Measurements from ENCODE around the gene DTNB. TPM values are rescaled to one million over a fixed set of nuclear protein-coding genes. Genes with fewer than 3 reads are reported as not detected.

The DTNB gene
- total and polyA plus RNA-seq, 2 donors (not counting 1 experiment from before 2014, with no cell fraction given), result 25.7 to 37.3 TPM

DNA sequence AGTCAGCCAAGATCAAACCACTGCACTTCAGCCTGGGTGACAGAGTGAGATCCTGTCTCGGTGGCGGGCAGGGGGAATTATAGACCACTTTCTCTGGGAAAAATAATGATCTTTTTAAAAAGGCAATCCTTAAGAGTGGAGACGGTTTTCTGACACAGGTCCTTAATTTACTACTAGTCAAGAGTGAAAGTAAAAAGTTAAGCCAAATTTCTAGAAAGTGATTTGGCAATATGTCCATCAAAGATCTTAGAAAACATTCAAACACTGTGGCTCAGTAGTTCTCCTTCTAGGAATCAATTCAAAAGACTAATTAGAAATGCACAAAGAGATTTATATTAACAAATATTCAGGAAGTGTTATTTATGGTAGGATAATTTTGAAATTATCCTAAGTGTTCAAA is 183.2 kb downstream of the DTNB start:
- CTCF ChIA-PET, result no interaction called here

GRCh38 chr2:25489631-25490030 is 183.7 kb downstream of the DTNB start:
- Histone ChIP-seq H3K4me1 (ENCODE audit: control insufficient read depth in 2 of 2, insufficient read depth in 2 of 2, low read length in 2 of 2) (peaks cover under 1 to 3% of the 10 kb centered on the region in 2 donors), H4K20me1 (ENCODE audit: control insufficient read depth, insufficient read depth, low read length, poor library complexity, severe bottlenecking) (no peaks in the 10 kb centered on the region), H3K4me3 (ENCODE audit: control extremely low read depth in 1 of 5, extremely low read depth in 1 of 5, insufficient read depth in 1 of 5, low read depth in 2 of 5, low read length in 4 of 5) (no peak overlapping the region), H2AFZ (ENCODE audit: insufficient read depth, low read depth, low read length, poor library complexity, severe bottlenecking) (no peak overlapping the region), H3K27ac (ENCODE audit: low read length in 2 of 2) (no peak overlapping the region), H3K27me3 (replicated peaks in 1 of 4; ENCODE audit: control extremely low read depth in 1 of 4, control insufficient read depth in 3 of 4, insufficient read depth in 4 of 4, low read length in 3 of 4) (no peaks in the 10 kb centered on the region), H3K4me2 (replicated peaks; ENCODE audit: low read depth, low read length, poor library complexity, severe bottlenecking) (no peak overlapping the region), H3K36me3 (replicated peaks in 1 of 2; ENCODE audit: control extremely low read depth in 1 of 2, control insufficient read depth in 1 of 2, extremely low read depth in 1 of 2, insufficient read depth in 2 of 2, low read length in 1 of 2) (peaks cover 0 to 2% of the 10 kb centered on the region in 2 experiments), H3K79me2 (ENCODE audit: control insufficient read depth, insufficient read depth, low read length) (no peaks in the 10 kb centered on the region), H3K9me3 (ENCODE audit: control extremely low read depth in 1 of 3, control insufficient read depth in 2 of 3, insufficient read depth in 1 of 3, low read length in 2 of 3) (no peaks in the 10 kb centered on the region), H3K9ac (ENCODE audit: low read length) (no peak overlapping the region)
- no peak overlapping the region for H3K4me3 Mint-ChIP-seq
- WGBS (ENCODE audit: insufficient coverage), result no CpG with 5 or more reads among the region's 1 CpG
- ChIA-PET POLR2A (no interaction called here), CTCF (no interaction called here)
- no peak overlapping the region for H3K27ac Mint-ChIP-seq
- intact Hi-C loops (cut with micrococcal nuclease), result no loop called here
- ATAC-seq (ENCODE audit: low read depth), result no peak
- H3K27me3 Mint-ChIP-seq, result no peaks in the 10 kb centered on the region
- H3K9me3 Mint-ChIP-seq (ENCODE audit: insufficient read depth), result no peaks in the 10 kb centered on the region
- DNase-seq, result no peak
- no peak for TF ChIP-seq CTCF (IDR thresholded peaks at IDR 0.05)
- H3K4me1 Mint-ChIP-seq, result peaks cover 9% of the 10 kb centered on the region

More for the DNA sequence above, 183.2 kb downstream of the DTNB start:
- POLR2A ChIA-PET, result no interaction called here
- no peak for DNase-seq
- no peak overlapping the region for H3K4me3 Mint-ChIP-seq
- H3K27ac Mint-ChIP-seq, result no peak overlapping the region
- intact Hi-C loops (cut with micrococcal nuclease), result no loop called here
- Histone ChIP-seq H3K27me3 (replicated peaks in 1 of 4; ENCODE audit: control extremely low read depth in 1 of 4, control insufficient read depth in 3 of 4, insufficient read depth in 4 of 4, low read length in 3 of 4) (no peaks in the 10 kb centered on the region), H3K27ac (ENCODE audit: low read length in 2 of 2) (no peak overlapping the region), H3K4me1 (ENCODE audit: control insufficient read depth in 2 of 2, insufficient read depth in 2 of 2, low read length in 2 of 2) (no peaks in the 10 kb centered on the region), H3K79me2 (ENCODE audit: control insufficient read depth, insufficient read depth, low read length) (no peaks in the 10 kb centered on the region), H4K20me1 (ENCODE audit: control insufficient read depth, insufficient read depth, low read length, poor library complexity, severe bottlenecking) (no peaks in the 10 kb centered on the region), H3K4me2 (replicated peaks; ENCODE audit: low read depth, low read length, poor library complexity, severe bottlenecking) (no peak overlapping the region), H2AFZ (ENCODE audit: insufficient read depth, low read depth, low read length, poor library complexity, severe bottlenecking) (no peak overlapping the region), H3K9me3 (ENCODE audit: control extremely low read depth in 1 of 3, control insufficient read depth in 2 of 3, insufficient read depth in 1 of 3, low read length in 2 of 3) (no peaks in the 10 kb centered on the region), H3K36me3 (replicated peaks in 1 of 2; ENCODE audit: control extremely low read depth in 1 of 2, control insufficient read depth in 1 of 2, extremely low read depth in 1 of 2, insufficient read depth in 2 of 2, low read length in 1 of 2) (peaks cover 0 to 2% of the 10 kb centered on the region in 2 experiments), H3K9ac (ENCODE audit: low read length) (no peak overlapping the region), H3K4me3 (ENCODE audit: control extremely low read depth in 1 of 5, extremely low read depth in 1 of 5, insufficient read depth in 1 of 5, low read depth in 2 of 5, low read length in 4 of 5) (no peak overlapping the region)
- peaks cover 8% of the 10 kb centered on the region for H3K4me1 Mint-ChIP-seq
- no peaks in the 10 kb centered on the region for H3K9me3 Mint-ChIP-seq (ENCODE audit: insufficient read depth)
- WGBS (ENCODE audit: insufficient coverage), result no CpG with 5 or more reads among the region's 3 CpGs
- ATAC-seq (ENCODE audit: low read depth), result no peak
- TF ChIP-seq EZH2 (IDR thresholded peaks at IDR 0.05; ENCODE audit: borderline replicate concordance, insufficient read depth, low read depth, low read length, poor library complexity, severe bottlenecking), result no peak
- TF ChIP-seq CTCF (IDR thresholded peaks at IDR 0.05), result no peak
- no peaks in the 10 kb centered on the region for H3K27me3 Mint-ChIP-seq

All from B cell (primary cell).